HG03095 (cell line): ENCODE measurements around the gene DUXB.

ENCODE experiments used
- ATAC-seq: cut with Tn5 transposase; IDR thresholded peaks from one replicate; pipeline ENCODE4 v1.9.1; 2021; ENCODE audit warnings: moderate library complexity; ENCODE audit not compliant: unreplicated experiment

DUXB gene

GRCh38 chr16:75660726-75661302 lies 40.4 kb downstream of the DUXB start:
- ATAC-seq: no peak

GRCh38 chr16:75660321-75660720 lies 40.9 kb downstream of the DUXB start:
- ATAC-seq: no peak

- no peak for ATAC-seq
These were observed 43.1 kb downstream of the DUXB start for GRCh38 chr16:75658175-75658574.

GRCh38 chr16:75653922-75654321 lies 47.3 kb downstream of the DUXB start:
- ATAC-seq: no peak

GRCh38 chr16:75648265-75649076 lies 52.8 kb downstream of the DUXB start:
- peak; percentile 28 for ATAC-seq

- ATAC-seq: peak; percentile 81
These were observed 53.6 kb downstream of the DUXB start, which contains the start of the genes KARS1 and TERF2IP for GRCh38 chr16:75647492-75648264. TSS of gene KARS1 (minus strand) at chr16:75647665. CDS start at chr16:75647639, 26 bp downstream. TSS of gene TERF2IP (plus strand) at chr16:75647773. CDS start at chr16:75647883, 110 bp downstream.

GRCh38 chr16:75647112-75647491 lies 54.2 kb downstream of the DUXB start:
- peak; percentile 22 for ATAC-seq

- ATAC-seq: no peak
These were observed 56.8 kb downstream of the DUXB start for GRCh38 chr16:75644240-75645012.
